ENCODE results near the gene TMEM258.

DNA sequence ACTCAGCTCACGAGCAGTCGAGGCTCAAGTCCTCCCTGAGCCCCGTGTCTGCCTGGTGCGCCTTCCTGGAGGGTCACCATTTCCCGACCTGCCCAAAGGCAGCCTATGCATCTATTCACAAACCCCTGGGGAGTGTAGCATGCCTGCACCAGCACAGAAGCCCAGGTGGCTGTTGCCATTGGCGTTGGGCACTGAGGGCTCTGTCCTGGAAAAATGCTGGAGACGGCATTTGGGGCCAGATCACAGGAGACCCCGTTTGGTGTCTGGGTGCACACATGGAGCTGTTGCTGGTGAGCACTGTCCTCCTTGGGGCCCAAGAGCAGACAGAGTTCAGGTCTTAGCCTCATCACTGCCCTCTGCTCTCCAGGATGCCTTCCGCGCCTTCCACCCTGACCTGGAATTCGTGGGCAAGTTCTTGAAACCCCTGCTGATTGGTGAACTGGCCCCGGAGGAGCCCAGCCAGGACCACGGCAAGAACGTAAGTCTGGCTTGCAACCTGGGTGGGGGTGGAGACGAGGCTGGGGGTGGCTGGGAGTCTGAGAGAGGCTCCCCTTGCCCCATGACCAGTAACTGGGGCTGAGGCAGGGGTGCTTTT, 45.1 kb upstream of the TMEM258 start:
- TF ChIP-seq, protein P1, sequence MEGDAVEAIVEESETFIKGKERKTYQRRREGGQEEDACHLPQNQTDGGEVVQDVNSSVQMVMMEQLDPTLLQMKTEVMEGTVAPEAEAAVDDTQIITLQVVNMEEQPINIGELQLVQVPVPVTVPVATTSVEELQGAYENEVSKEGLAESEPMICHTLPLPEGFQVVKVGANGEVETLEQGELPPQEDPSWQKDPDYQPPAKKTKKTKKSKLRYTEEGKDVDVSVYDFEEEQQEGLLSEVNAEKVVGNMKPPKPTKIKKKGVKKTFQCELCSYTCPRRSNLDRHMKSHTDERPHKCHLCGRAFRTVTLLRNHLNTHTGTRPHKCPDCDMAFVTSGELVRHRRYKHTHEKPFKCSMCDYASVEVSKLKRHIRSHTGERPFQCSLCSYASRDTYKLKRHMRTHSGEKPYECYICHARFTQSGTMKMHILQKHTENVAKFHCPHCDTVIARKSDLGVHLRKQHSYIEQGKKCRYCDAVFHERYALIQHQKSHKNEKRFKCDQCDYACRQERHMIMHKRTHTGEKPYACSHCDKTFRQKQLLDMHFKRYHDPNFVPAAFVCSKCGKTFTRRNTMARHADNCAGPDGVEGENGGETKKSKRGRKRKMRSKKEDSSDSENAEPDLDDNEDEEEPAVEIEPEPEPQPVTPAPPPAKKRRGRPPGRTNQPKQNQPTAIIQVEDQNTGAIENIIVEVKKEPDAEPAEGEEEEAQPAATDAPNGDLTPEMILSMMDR (IDR thresholded peaks at IDR 0.05 in 8 of 11, conservative IDR thresholded peaks at IDR 0.05 in 3 of 11) = no peak
- TF ChIP-seq POLR2AphosphoS5 (IDR thresholded peaks at IDR 0.05) = no peak
